Measurements from ENCODE around the gene HOXD10. TPM values are rescaled to one million over a fixed set of nuclear protein-coding genes. Genes with fewer than 3 reads are reported as not detected.

Gene HOXD10
- total and polyA plus RNA-seq, 2 experiments from 2014 or later = not detected

- Histone ChIP-seq H3K36me3 (no peaks in the 10 kb centered on the region), H3K27ac (no peak overlapping the region), H3K27me3 (peaks cover 100% of the 10 kb centered on the region), H3K4me3 (peak overlapping the region; percentile 25), H3K4me1 (ENCODE audit: low read depth) (peaks cover 8% of the 10 kb centered on the region), H3K9me3 (ENCODE audit: low read depth) (no peaks in the 10 kb centered on the region)
- DNase-seq (ENCODE audit: low read depth in 1 of 2, low spot score in 1 of 2) = no peak
- no peak for TF ChIP-seq CTCF (IDR thresholded peaks at IDR 0.05; ENCODE audit: low read depth, low read length)
Measured at GRCh38 chr2:176085120-176085788, 31.3 kb upstream of the HOXD10 start.

- peak overlapping the region; percentile 25 for H3K4me3 ChIP-seq
- no peaks in the 10 kb centered on the region for H3K36me3 ChIP-seq
- TF ChIP-seq CTCF (IDR thresholded peaks at IDR 0.05; ENCODE audit: low read depth, low read length) = peak; percentile 47
- no peak overlapping the region for H3K27ac ChIP-seq
- peak; percentile 34 to 78 for DNase-seq (ENCODE audit: low read depth in 1 of 2, low spot score in 1 of 2)
- H3K27me3 ChIP-seq = peaks cover 100% of the 10 kb centered on the region
- H3K4me1 ChIP-seq (ENCODE audit: low read depth) = peaks cover 8% of the 10 kb centered on the region
- no peaks in the 10 kb centered on the region for H3K9me3 ChIP-seq (ENCODE audit: low read depth)
Measured at GRCh38 chr2:176085861-176086771, 30.5 kb upstream of the HOXD10 start.

DNA sequence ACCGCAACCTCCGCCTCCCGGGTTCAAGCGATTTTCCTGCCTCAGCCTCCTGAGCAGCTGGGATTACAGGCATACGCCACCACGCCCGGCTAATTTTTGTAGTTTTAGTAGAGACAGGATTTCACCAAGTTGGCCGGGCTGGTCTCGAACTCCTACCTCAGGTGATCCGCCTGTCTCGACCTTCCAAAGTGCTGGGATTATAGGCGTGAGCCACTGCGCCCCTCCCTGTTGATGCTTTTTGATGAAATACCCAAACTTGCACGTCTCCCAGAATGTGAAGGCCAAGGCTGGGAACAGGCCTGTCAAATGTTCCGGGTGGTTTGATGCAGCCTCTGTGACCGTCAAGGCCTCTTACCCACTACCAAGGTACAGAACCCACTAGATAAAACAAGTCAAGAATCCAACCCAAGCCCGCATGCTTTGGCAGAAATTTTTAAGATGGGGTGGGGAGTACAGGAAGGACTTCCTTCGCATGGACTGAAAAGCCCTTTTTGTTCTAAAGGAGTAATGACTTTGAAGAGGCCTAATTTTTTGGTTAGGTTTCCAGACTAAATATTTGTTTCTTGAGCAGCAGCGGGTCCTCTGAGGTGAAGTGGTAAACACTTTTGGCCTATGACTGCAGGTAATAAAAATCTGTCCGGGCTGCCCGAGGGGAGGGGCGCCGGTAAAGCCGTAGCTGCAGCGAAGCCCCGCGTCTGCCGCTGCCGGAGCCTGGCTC lies 29.1 kb upstream of the HOXD10 start:
- no peak for DNase-seq (ENCODE audit: low read depth in 1 of 2, low spot score in 1 of 2)
- H3K4me1 ChIP-seq (ENCODE audit: low read depth) = peaks cover 8% of the 10 kb centered on the region
- peak overlapping the region; percentile 32 for H3K4me3 ChIP-seq
- no peak for TF ChIP-seq CTCF (IDR thresholded peaks at IDR 0.05; ENCODE audit: low read depth, low read length)
- no peak overlapping the region for H3K27ac ChIP-seq
- no peaks in the 10 kb centered on the region for H3K36me3 ChIP-seq
- H3K27me3 ChIP-seq = peaks cover 100% of the 10 kb centered on the region
- no peaks in the 10 kb centered on the region for H3K9me3 ChIP-seq (ENCODE audit: low read depth)

GRCh38 chr2:176088048-176088936 lies 28.3 kb upstream of the HOXD10 start:
- peaks cover 100% of the 10 kb centered on the region for H3K27me3 ChIP-seq
- no peaks in the 10 kb centered on the region for H3K9me3 ChIP-seq (ENCODE audit: low read depth)
- no peak overlapping the region for H3K27ac ChIP-seq
- H3K36me3 ChIP-seq = no peaks in the 10 kb centered on the region
- peak; percentile 77 for TF ChIP-seq CTCF (IDR thresholded peaks at IDR 0.05; ENCODE audit: low read depth, low read length)
- H3K4me3 ChIP-seq = peak overlapping the region; percentile 32
- DNase-seq (ENCODE audit: low read depth in 1 of 2, low spot score in 1 of 2) = peak; percentile 48 to 77
- peaks cover 8% of the 10 kb centered on the region for H3K4me1 ChIP-seq (ENCODE audit: low read depth)
